Measurements from ENCODE around the gene ERVV-1. TPM values are rescaled to one million over a fixed set of nuclear protein-coding genes. Genes with fewer than 3 reads are reported as not detected.

Gene ERVV-1
- total RNA-seq, 3 donors from 2014 or later, result not detected

- DNase-seq (ENCODE audit: low spot score in 2 of 2), result no peak
- peaks cover 0 to 9% of the 10 kb centered on the region in 2 donors for H3K9me3 ChIP-seq
- H3K27ac ChIP-seq, result no peak overlapping the region
- H3K4me1 ChIP-seq, result no peaks in the 10 kb centered on the region
- no peak for TF ChIP-seq CTCF (IDR thresholded peaks at IDR 0.05)
- peaks cover 5% of the 10 kb centered on the region for H3K36me3 ChIP-seq
- intact Hi-C loops (cut with DNase I; ENCODE audit: low total_unique reads), result no loop called here
- no peak overlapping the region for H3K4me3 ChIP-seq
- H3K27me3 ChIP-seq, result no peaks in the 10 kb centered on the region
These were observed 25.2 kb upstream of the ERVV-1 start for GRCh38 chr19:52988506-52988905.

- TF ChIP-seq POLR2AphosphoS5 (IDR thresholded peaks at IDR 0.05) (no peak), CTCF (IDR thresholded peaks at IDR 0.05) (no peak), POLR2A (IDR thresholded peaks at IDR 0.05) (no peak)
- peaks cover 2% of the 10 kb centered on the region for H3K36me3 ChIP-seq
- no peaks in the 10 kb centered on the region for H3K9me3 ChIP-seq
- no peak for DNase-seq (ENCODE audit: low spot score in 2 of 2)
- no peaks in the 10 kb centered on the region for H3K27me3 ChIP-seq
- intact Hi-C loops (cut with DNase I; ENCODE audit: low total_unique reads), result no loop called here
- H3K27ac ChIP-seq, result no peak overlapping the region
- no peak overlapping the region for H3K4me3 ChIP-seq
- H3K4me1 ChIP-seq, result no peaks in the 10 kb centered on the region
These were observed 22.8 kb upstream of the ERVV-1 start for GRCh38 chr19:52990759-52991418.

GRCh38 chr19:52991484-52991883 is 22.2 kb upstream of the ERVV-1 start:
- H3K27me3 ChIP-seq, result no peaks in the 10 kb centered on the region
- H3K36me3 ChIP-seq, result no peaks in the 10 kb centered on the region
- intact Hi-C loops (cut with DNase I; ENCODE audit: low total_unique reads), result no loop called here
- no peak for DNase-seq (ENCODE audit: low spot score in 2 of 2)
- H3K9me3 ChIP-seq, result peaks cover 0 to 3% of the 10 kb centered on the region in 2 donors
- H3K4me1 ChIP-seq, result no peaks in the 10 kb centered on the region
- TF ChIP-seq POLR2AphosphoS5 (IDR thresholded peaks at IDR 0.05) (no peak), CTCF (IDR thresholded peaks at IDR 0.05) (no peak), POLR2A (IDR thresholded peaks at IDR 0.05) (no peak)
- no peak overlapping the region for H3K27ac ChIP-seq
- H3K4me3 ChIP-seq, result no peak overlapping the region

- Histone ChIP-seq H3K4me3 (peak overlapping the region; percentile 40 to 67 (median 58)), H3K9me3 (peaks cover 0 to 8% of the 10 kb centered on the region in 2 donors), H3K36me3 (no peaks in the 10 kb centered on the region), H3K4me1 (no peaks in the 10 kb centered on the region), H3K27ac (peak overlapping the region; percentile 66 to 82), H3K27me3 (no peaks in the 10 kb centered on the region)
- TF ChIP-seq CTCF (IDR thresholded peaks at IDR 0.05) (no peak), POLR2AphosphoS5 (IDR thresholded peaks at IDR 0.05) (no peak), POLR2A (IDR thresholded peaks at IDR 0.05) (no peak)
- intact Hi-C loops (cut with DNase I; ENCODE audit: low total_unique reads), result loop anchor here (2.0 kb wide), 1 partner anchor 54 kb away; no protein-coding TSS in a partner anchor
- DNase-seq (ENCODE audit: low spot score in 2 of 2), result peak in 1 of 2 donors; percentile 20
These were observed 21.4 kb upstream of the ERVV-1 start for GRCh38 chr19:52992109-52993004.

All from breast epithelium (tissue), 4 donors.